IMR-90 (cell line): Measurements from ENCODE around the gene IFI27L1. TPM values are rescaled to one million over a fixed set of nuclear protein-coding genes. Genes with fewer than 3 reads are reported as not detected.

Experiments used
- ATAC-seq: fragments of 200-7000 bp; cut with Tn5 transposase; 2 replicates; pipeline ENCODE4 v1.9.1; 2020; ENCODE audit warnings: low read depth, mild to moderate bottlenecking, moderate library complexity
- BruUV-seq: library from RNA; stranded (reverse); fragments of 400-500 nt; replicated peaks from 2 replicates; lab custom pipeline; 2021; lab: Mats Ljungman, UMichigan
- CTCF ChIA-PET: fragments of 300-600 bp; formaldehyde crosslinking; extraction: SDS; loops from one replicate; lab custom pipeline; 2021; ENCODE audit warnings: antibody characterized with exemption; lab: Yijun Ruan, JAX
- POLR2A ChIA-PET: fragments of 300-600 bp; sonication (Branson Sonifier 250); formaldehyde crosslinking; loops from one replicate; lab custom pipeline; 2022; ENCODE audit warnings: antibody characterized with exemption; ENCODE audit not compliant: unreplicated experiment; lab: Charles Lee
- DNase-seq: peaks from one replicate; pipeline ENCODE4 v3.0.0; 2013
- H2AFZ ChIP-seq: replicated peaks from 2 replicates; pipeline ENCODE3; 2013; ENCODE audit warnings: low read length, mild to moderate bottlenecking; ENCODE audit not compliant: poor library complexity
- H2AK5ac ChIP-seq: 2 replicates; pipeline ENCODE4 v1.6.1; 2013; ENCODE audit warnings: low read depth, low read length, inconsistent platforms
- H2AK9ac ChIP-seq: replicated peaks from 2 replicates; pipeline ENCODE3; 2013; ENCODE audit warnings: mild to moderate bottlenecking, low read depth, low read length, moderate library complexity; ENCODE audit not compliant: poor library complexity
- H2BK120ac ChIP-seq: 2 replicates; pipeline ENCODE4 v1.6.1; 2013; ENCODE audit warnings: low read depth, low read length, inconsistent platforms
- H2BK15ac ChIP-seq: 3 replicates; pipeline ENCODE4 v1.6.1; 2013; ENCODE audit warnings: low read depth, low read length, inconsistent platforms
- H2BK20ac ChIP-seq: 2 replicates; pipeline ENCODE4 v1.6.1; 2013; ENCODE audit warnings: low read depth, mild to moderate bottlenecking, inconsistent platforms, low read length, moderate library complexity
- H2BK5ac ChIP-seq: 2 replicates; pipeline ENCODE4 v1.6.1; 2013; ENCODE audit warnings: mild to moderate bottlenecking, low read depth, low read length, inconsistent platforms; ENCODE audit not compliant: poor library complexity, severe bottlenecking
- H3K14ac ChIP-seq: replicated peaks from 2 replicates; pipeline ENCODE4 v1.6.1; 2013; ENCODE audit warnings: low read depth, low read length, inconsistent platforms
- H3K18ac ChIP-seq: 2 replicates; pipeline ENCODE4 v1.6.1; 2013; ENCODE audit warnings: low read depth, low read length, control low read depth
- H3K23ac ChIP-seq: 2 replicates; pipeline ENCODE4 v1.6.1; 2013; ENCODE audit warnings: low read depth, low read length, inconsistent platforms
- H3K27ac ChIP-seq: 2 replicates; pipeline ENCODE4 v1.5.1; 2013; ENCODE audit warnings: mild to moderate bottlenecking, control low read depth, low read length; ENCODE audit not compliant: insufficient read depth
- H3K27me3 ChIP-seq: 2 replicates; pipeline ENCODE4 v1.6.1; 2013; ENCODE audit warnings: low read length; ENCODE audit not compliant: control insufficient read depth, insufficient read depth
- H3K36me3 ChIP-seq: 2 replicates; pipeline ENCODE4 v1.6.1; 2013; ENCODE audit warnings: low read length, mixed read lengths; ENCODE audit not compliant: control insufficient read depth, insufficient read depth
- H3K4ac ChIP-seq: 2 replicates; pipeline ENCODE4 v1.6.1; 2013; ENCODE audit warnings: low read depth, low read length, inconsistent platforms
- H3K4me1 ChIP-seq: 2 replicates; pipeline ENCODE4 v1.6.1; 2013; ENCODE audit warnings: low read length, mixed read lengths; ENCODE audit not compliant: control insufficient read depth, insufficient read depth
- H3K4me2 ChIP-seq: 2 replicates; pipeline ENCODE4 v1.6.1; 2013; ENCODE audit warnings: low read depth, mild to moderate bottlenecking, control low read depth, low read length, moderate library complexity
- H3K4me3 ChIP-seq: 2 replicates; pipeline ENCODE4 v1.5.1; 2013; ENCODE audit warnings: low read depth, mild to moderate bottlenecking, control low read depth, low read length, moderate library complexity; ENCODE audit not compliant: insufficient read depth
- H3K56ac ChIP-seq: 2 replicates; pipeline ENCODE4 v1.6.1; 2013; ENCODE audit warnings: low read length, inconsistent platforms; ENCODE audit not compliant: insufficient read depth; ENCODE audit errors: extremely low read depth
- H3K79me1 ChIP-seq, 2 experiments: 2 replicates each; pipeline ENCODE4 v1.6.1; 2013; ENCODE audit warnings: low read length in 2 of 2, inconsistent platforms in 1 of 2, low read depth in 1 of 2
- H3K9ac ChIP-seq: 2 replicates; pipeline ENCODE4 v1.6.1; 2013; ENCODE audit warnings: low read depth, low read length, control low read depth
- H3K9me1 ChIP-seq: 2 replicates; pipeline ENCODE4 v1.6.1; 2013; ENCODE audit warnings: low read length, inconsistent platforms; ENCODE audit not compliant: insufficient read depth
- H3K9me3 ChIP-seq: 2 replicates; pipeline ENCODE4 v1.6.1; 2013; ENCODE audit warnings: low read length; ENCODE audit not compliant: control insufficient read depth, insufficient read depth
- H4K20me1 ChIP-seq: 2 replicates; pipeline ENCODE4 v1.6.1; 2013; ENCODE audit warnings: low read length, inconsistent platforms; ENCODE audit not compliant: insufficient read depth
- H4K5ac ChIP-seq: 2 replicates; pipeline ENCODE4 v1.6.1; 2013; ENCODE audit warnings: mild to moderate bottlenecking, low read depth, low read length, control low read depth
- H4K8ac ChIP-seq, 2 experiments: 2 replicates each; pipeline ENCODE4 v1.6.1; 2013; ENCODE audit warnings: low read depth in 2 of 2, low read length in 2 of 2, control low read depth in 1 of 2, inconsistent platforms in 1 of 2
- H4K91ac ChIP-seq: 2 replicates; pipeline ENCODE4 v1.6.1; 2013; ENCODE audit warnings: low read depth, low read length, inconsistent platforms; ENCODE audit not compliant: insufficient read depth
- CEBPB ChIP-seq: IDR thresholded peaks from 2 replicates; pipeline ENCODE4 v1.6.1; 2012; ENCODE audit warnings: low read depth, low read length, improper control_type of control experiment
- CTCF ChIP-seq: conservative IDR thresholded peaks from 2 replicates; pipeline ENCODE4 v1.5.1; 2012; ENCODE audit warnings: mild to moderate bottlenecking, low read depth, low read length, improper control_type of control experiment
- ELK1 ChIP-seq: fragments of 150-350 bp; IDR thresholded peaks from 2 replicates; pipeline ENCODE4 v1.6.1; 2016; ENCODE audit warnings: low read depth, mild to moderate bottlenecking, low read length, moderate library complexity, borderline replicate concordance
- FOS ChIP-seq: fragments of 150-350 bp; IDR thresholded peaks from 2 replicates; pipeline ENCODE4 v1.6.1; 2016; ENCODE audit warnings: low read depth, low read length
- MAFK ChIP-seq: IDR thresholded peaks from 2 replicates; pipeline ENCODE4 v1.6.1; 2012; ENCODE audit warnings: low read depth, low read length, improper control_type of control experiment
- MAZ ChIP-seq: IDR thresholded peaks from 2 replicates; pipeline ENCODE4 v1.6.1; 2012; ENCODE audit warnings: low read depth, mild to moderate bottlenecking, low read length, improper control_type of control experiment, moderate library complexity, borderline replicate concordance
- MXI1 ChIP-seq: IDR thresholded peaks from 2 replicates; pipeline ENCODE4 v1.6.1; 2012; ENCODE audit warnings: low read depth, mild to moderate bottlenecking, low read length, moderate library complexity, borderline replicate concordance
- NFE2L2 ChIP-seq: fragments of 150-350 bp; IDR thresholded peaks from 2 replicates; pipeline ENCODE4 v1.6.1; 2016; ENCODE audit warnings: low read depth, mild to moderate bottlenecking, low read length
- POLR2A ChIP-seq: IDR thresholded peaks from 2 replicates; pipeline ENCODE4 v1.6.1; 2012; ENCODE audit warnings: mild to moderate bottlenecking, low read depth, low read length
- RAD21 ChIP-seq: IDR thresholded peaks from 2 replicates; pipeline ENCODE4 v1.6.1; 2012; ENCODE audit warnings: low read length, improper control_type of control experiment
- RFX5 ChIP-seq: IDR thresholded peaks from 2 replicates; pipeline ENCODE4 v1.8.0; 2012; ENCODE audit warnings: low read depth, mild to moderate bottlenecking, low read length, moderate library complexity
- SMC3 ChIP-seq: fragments of 150-350 bp; IDR thresholded peaks from 2 replicates; pipeline ENCODE4 v1.6.1; 2016; ENCODE audit warnings: low read depth, mild to moderate bottlenecking, antibody characterized with exemption, low read length, moderate library complexity
- USF2 ChIP-seq: fragments of 150-350 bp; IDR thresholded peaks from 2 replicates; pipeline ENCODE4 v1.6.1; 2017; ENCODE audit warnings: mild to moderate bottlenecking, antibody characterized with exemption, low read length, low read depth
- WGBS, 2 experiments: methylation state at CpG; one replicate each; pipeline versions ENCODE4 v1.1.5 to v1.1.7; 2013; ENCODE audit warnings: missing lambda C conversion rate in 2 of 2; ENCODE audit not compliant: insufficient read length in 1 of 2; ENCODE audit errors: extremely low coverage in 2 of 2; 5-methylcytosine and 5-hydroxymethylcytosine counted together
- dilution Hi-C: fragments of 300-500 bp; cut with HindIII; formaldehyde crosslinking; loops from one replicate; pipeline ENCODE4 v1.14.3; 2018; ENCODE audit warnings: low sequenced_read_pairs; ENCODE audit not compliant: unreplicated experiment
- in situ Hi-C: fragments of 300-500 bp; cut with MboI; formaldehyde crosslinking; loops from 3 replicates; pipeline ENCODE4 v1.14.3; 2019; ENCODE audit warnings: low sequenced_read_pairs, inconsistent platforms, mixed read lengths
- intact Hi-C: fragments of 100-400 bp; cut with micrococcal nuclease; formaldehyde crosslinking; loops from 2 replicates; pipeline ENCODE4 v1.10.0; 2022
- polyA plus RNA-seq, 3 experiments: library from polyadenylated mRNA; depleted of rRNA; stranded (reverse); fragments of >200 nt; gene quantifications; 2 replicates each; pipeline ENCODE4 v1.2.3, GENCODE V29; 2012; ENCODE audit warnings: low replicate concordance in 1 of 3
- total RNA-seq: library from RNA; depleted of rRNA; stranded (reverse); fragments of >200 nt; gene quantifications from 2 replicates; pipeline ENCODE4 v1.2.3, GENCODE V29; 2012

The IFI27L1 gene
- total and polyA plus RNA-seq, 2 of the 4 experiments (the other 2 are of a cell fraction) = 13.3 to 24.3 TPM

DNA sequence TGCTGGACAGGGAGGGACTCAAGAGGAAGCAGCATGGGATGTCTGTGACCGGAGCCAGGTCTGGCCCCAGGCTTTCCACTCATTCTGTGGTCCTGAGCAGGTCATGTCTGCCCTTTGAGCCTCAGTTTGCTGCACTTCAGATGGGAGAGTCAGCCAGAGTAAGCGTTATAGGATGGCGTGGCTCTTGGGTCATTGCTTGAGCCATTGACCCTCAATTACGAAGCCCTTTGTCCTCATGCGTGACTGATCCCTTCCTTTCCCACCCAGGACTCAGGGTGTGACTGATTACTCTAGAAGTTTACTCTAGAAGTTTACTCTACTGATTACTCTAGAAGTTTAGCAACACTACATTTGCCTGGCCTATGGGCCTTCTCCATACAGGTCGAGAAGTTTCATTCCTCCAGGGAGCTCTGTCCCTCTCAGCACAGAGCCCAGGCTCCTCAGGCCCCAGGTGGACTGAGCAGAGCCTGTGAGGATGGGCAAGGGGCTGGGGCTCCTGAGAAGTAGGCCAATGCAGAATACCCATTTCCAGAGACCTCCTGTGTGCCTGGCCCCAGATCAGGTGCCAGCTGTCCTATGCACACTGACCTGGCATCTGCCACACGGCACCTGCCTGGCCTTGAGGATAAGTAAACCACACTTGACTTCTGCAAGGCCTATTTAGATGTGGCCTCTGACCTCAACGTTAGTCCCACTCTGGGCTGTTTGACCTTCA lies 21.8 kb downstream of the IFI27L1 start:
- Histone ChIP-seq H3K23ac (no peak overlapping the region), H4K5ac (no peak overlapping the region), H2BK20ac (no peak overlapping the region), H3K18ac (no peak overlapping the region), H3K79me1 (no peaks in the 10 kb centered on the region; a peak in 1 of 4 replicates), H3K36me3 (no peaks in the 10 kb centered on the region; the same call in 1 of the 2 replicates), H2AK5ac (no peak overlapping the region), H3K14ac (no peak overlapping the region), H4K20me1 (0 out of 2 replicates have a peak, but pooled peaks cover 8% of the 10 kb centered on the region), H3K9ac (no peak overlapping the region), H3K27ac (no peak overlapping the region), H2AK9ac (no peak overlapping the region), H3K4ac (no peak overlapping the region), H2BK5ac (no peak overlapping the region), H3K4me1 (peaks cover 5% of the 10 kb centered on the region; the same call in 1 of the 2 replicates), H3K9me1 (peaks cover 10% of the 10 kb centered on the region), H3K4me2 (no peak overlapping the region), H4K91ac (no peak overlapping the region), H2AFZ (no peak overlapping the region), H2BK120ac (no peak overlapping the region), H3K27me3 (no peaks in the 10 kb centered on the region), H3K56ac (no peak overlapping the region), H4K8ac (no peak overlapping the region), H2BK15ac (no peak overlapping the region), H3K9me3 (no peaks in the 10 kb centered on the region), H3K4me3 (no peak overlapping the region)
- intact Hi-C loops = no loop called here
- in situ Hi-C loops = no loop called here
- TF ChIP-seq FOS (no peak), MAFK (no peak), USF2 (no peak), MAZ (no peak), NFE2L2 (no peak), POLR2A (no peak), CEBPB (no peak), RAD21 (no peak), MXI1 (no peak), CTCF (no peak), SMC3 (no peak), RFX5 (no peak), ELK1 (no peak)
- POLR2A ChIA-PET = no interaction called here
- CTCF ChIA-PET = no interaction called here
- WGBS, 2 experiments = 50% methylated on average over 2 of the region's 8 CpGs; no CpG with 5 or more reads in 1 of the 2 experiments
- dilution Hi-C loops = no loop called here
- ATAC-seq (no peak), DNase-seq (no peak)
- no TSS peak for BruUV-seq
